ENCODE results near the gene RNF217.
"Not testable (repeated sequence)": the region's sequence is repeated elsewhere in the genome, so short reads cannot be mapped to it uniquely, and the experiment has no call there.

RNF217 gene

DNA sequence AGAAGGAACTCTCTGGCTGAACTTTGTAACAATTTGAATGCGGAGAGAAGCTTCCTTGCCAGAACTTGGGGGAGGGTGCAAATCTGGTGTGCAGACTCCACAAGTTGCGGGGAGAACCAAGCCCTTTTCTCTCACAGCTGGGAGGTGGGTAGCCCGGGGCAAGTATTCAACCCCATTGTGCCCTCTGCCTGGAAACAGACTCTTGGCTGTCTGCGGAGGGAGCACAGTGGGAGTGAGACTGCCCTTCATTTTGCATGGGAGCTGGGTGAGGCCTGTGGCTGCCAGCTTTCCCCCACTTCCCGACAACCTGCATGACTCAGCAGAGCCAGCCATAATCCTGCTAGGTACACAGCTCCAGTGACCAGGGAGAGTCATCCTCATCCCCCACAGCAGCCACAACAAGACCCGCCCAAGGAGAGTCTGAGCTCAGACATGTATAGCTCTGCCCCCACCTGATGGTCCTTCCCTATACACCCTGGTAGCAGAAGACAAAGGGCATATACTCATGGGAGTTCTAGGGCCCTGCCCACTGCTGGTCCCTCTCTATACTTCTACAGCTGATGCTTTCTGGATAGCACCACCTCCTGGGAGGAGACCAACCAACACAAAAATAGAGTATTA lies 161.9 kb downstream of the RNF217 start:
- DNase-seq = peak in 1 of 56 donors; percentile 38

- not testable (repeated sequence) for DNase-seq
These were observed 163.6 kb downstream of the RNF217 start for GRCh38 chr6:125125856-125126255.

GRCh38 chr6:125129354-125129753 lies 167.1 kb downstream of the RNF217 start:
- DNase-seq = no peak

- no peak for DNase-seq
These were observed 169.8 kb downstream of the RNF217 start for GRCh38 chr6:125132058-125132457.

- DNase-seq = no peak
These were observed 174.1 kb downstream of the RNF217 start for GRCh38 chr6:125136378-125136777.

DNA sequence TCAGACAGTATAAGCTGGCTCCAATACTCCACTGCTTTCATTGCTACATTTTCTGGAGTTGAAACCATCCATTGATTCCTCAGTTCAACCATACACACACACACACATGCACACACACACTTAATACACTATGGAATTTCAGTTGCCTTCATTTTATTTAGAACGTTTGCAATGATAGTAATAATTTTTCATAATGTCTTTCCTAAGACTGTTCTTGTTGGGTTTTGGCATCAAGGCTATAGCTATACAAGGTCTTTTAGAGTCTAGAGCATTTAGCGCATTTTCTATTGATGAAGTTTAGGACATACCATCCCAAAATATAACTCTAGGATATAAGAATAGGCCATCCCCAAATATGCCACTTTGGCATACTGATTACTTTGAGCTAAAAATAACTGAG lies 175.8 kb downstream of the RNF217 start:
- DNase-seq = no peak

DNA sequence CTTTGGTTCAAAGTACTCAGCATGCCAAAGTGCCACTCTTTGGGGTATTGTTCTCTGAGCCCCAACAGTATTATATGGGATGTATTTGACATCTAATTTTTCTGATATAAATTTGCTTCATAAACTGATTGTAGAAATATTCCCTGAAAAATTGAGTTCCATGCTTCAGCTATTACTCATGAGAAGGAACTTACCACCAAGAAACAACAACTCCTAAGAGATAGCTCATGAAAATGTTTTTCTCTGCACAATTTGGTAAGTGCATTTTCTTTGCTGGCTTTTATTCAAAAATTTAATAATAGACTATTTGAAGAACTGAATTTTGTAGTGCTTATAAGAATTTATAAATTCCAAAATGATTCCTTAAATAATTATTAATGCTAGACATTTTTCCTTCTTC lies 178.6 kb downstream of the RNF217 start:
- no peak for DNase-seq

Data from amygdala (tissue), 56 donors.